ENCODE results near the gene TLE4.

The TLE4 gene

DNA sequence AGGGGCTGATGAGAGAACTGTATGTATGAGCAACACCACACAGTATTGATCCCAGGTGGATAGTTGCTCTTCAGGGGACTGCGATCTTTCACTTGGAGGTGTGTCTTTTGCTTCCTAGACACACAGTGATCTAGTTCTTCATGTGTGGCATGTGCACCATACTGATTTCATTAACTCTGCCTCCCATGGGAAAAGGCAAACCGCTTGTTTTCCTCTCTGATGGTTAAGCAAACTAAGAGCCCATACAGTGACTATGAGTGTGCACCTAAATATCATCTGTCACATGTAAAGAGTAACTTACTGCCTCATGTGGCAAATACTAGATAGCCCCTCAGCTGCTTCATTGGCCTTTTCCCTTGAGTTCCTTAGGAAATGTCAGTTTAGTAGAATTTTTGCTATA lies 147.3 kb downstream of the TLE4 start:
- H3K4me3 ChIP-seq (replicated peaks; ENCODE audit: low read depth, low read length), result no peak overlapping the region
- TF ChIP-seq, protein P1, sequence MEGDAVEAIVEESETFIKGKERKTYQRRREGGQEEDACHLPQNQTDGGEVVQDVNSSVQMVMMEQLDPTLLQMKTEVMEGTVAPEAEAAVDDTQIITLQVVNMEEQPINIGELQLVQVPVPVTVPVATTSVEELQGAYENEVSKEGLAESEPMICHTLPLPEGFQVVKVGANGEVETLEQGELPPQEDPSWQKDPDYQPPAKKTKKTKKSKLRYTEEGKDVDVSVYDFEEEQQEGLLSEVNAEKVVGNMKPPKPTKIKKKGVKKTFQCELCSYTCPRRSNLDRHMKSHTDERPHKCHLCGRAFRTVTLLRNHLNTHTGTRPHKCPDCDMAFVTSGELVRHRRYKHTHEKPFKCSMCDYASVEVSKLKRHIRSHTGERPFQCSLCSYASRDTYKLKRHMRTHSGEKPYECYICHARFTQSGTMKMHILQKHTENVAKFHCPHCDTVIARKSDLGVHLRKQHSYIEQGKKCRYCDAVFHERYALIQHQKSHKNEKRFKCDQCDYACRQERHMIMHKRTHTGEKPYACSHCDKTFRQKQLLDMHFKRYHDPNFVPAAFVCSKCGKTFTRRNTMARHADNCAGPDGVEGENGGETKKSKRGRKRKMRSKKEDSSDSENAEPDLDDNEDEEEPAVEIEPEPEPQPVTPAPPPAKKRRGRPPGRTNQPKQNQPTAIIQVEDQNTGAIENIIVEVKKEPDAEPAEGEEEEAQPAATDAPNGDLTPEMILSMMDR (IDR thresholded peaks at IDR 0.05; ENCODE audit: low read depth, low read length, missing control alignments), result no peak
- DNase-seq (ENCODE audit: extremely low read depth, low read depth), result no peak

DNA sequence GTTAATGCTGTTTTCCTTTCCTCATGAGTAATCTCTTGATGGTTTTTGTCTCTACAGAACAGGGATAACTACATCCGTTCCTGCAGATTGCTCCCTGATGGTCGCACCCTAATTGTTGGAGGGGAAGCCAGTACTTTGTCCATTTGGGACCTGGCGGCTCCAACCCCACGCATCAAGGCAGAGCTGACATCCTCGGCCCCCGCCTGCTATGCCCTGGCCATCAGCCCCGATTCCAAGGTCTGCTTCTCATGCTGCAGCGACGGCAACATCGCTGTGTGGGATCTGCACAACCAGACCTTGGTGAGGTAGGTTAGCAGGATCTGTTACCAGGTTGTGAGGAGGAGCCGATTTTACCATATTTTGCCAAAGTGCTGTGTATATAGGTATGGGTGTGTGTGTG lies 148.2 kb downstream of the TLE4 start:
- TF ChIP-seq, protein P1 (IDR thresholded peaks at IDR 0.05; ENCODE audit: low read depth, low read length, missing control alignments), result no peak
- DNase-seq (ENCODE audit: extremely low read depth, low read depth), result no peak
- no peak overlapping the region for H3K4me3 ChIP-seq (replicated peaks; ENCODE audit: low read depth, low read length)

DNA sequence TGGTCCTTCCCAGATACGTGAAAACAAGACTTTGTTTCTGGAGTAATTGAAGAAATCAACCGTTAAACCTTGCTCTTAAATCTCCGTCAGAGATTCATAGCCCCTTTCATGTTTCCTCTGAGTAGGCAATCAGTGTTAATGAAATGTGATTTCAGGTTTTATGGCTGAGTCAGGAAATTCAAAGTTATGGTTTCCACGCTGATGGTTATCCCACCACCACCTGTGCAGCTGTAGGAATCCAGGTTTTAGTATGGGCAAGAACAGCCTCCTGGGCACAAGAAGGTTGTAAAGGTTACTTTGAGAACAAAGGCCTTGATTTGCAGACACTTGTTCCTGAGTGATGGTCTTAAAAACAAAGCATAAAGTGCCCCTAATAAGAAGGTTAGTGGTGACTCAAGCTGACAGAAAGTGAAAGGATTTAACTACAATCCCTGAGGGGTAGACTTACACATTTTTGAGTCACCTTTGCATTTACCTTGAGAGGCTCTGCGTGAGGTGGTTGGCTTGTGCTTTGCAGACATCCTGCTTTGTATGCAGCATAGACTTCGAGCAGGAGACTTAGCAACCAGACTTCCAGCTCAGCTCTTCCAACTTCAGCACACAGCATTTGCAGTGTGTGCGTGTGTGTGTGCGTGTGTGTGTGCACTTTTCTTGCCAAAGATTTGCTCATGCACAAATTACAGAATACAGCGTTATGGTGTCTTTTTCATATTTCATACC lies 159.6 kb downstream of the TLE4 start:
- TF ChIP-seq, protein P1 (IDR thresholded peaks at IDR 0.05; ENCODE audit: low read depth, low read length, missing control alignments), result no peak
- no peak for DNase-seq (ENCODE audit: extremely low read depth, low read depth)
- no peak overlapping the region for H3K4me3 ChIP-seq (replicated peaks; ENCODE audit: low read depth, low read length)

DNA sequence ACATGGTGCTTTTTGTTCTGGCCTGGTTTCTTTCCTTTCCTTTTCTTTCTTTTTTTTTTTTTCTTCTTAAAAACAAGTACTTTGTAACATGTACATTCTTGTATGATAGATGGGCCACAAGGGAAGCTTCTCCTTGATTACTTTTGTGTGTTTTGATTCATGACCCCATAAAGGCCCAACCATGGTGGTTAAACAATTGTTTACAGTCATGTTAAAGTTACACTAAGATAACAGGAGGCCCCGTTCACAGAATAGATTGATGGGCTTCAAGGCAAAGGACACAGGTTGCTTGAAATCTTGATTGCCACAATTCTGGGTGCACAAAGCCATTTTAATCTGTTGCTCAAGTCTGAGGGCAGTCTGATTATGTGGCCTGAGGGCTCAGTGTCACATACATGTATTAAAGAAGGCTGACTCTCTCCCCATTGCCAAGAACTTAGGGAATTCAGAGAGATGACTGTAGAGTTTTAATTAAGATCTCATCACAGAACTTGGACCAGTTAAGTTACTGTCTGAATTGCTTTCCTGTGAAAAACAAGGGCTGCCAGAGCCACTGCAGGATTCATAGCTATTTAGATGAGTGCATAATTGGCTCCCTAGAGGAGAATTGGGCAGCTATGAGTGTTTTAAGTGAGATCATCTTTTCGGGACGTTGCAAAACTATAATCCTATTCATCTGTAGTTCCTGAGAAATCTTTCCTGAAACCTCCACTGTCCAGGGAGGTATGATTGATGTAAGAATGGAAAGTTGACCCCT lies 163.4 kb downstream of the TLE4 start:
- no peak overlapping the region for H3K4me3 ChIP-seq (replicated peaks; ENCODE audit: low read depth, low read length)
- DNase-seq (ENCODE audit: extremely low read depth, low read depth), result no peak
- TF ChIP-seq, protein P1 (IDR thresholded peaks at IDR 0.05; ENCODE audit: low read depth, low read length, missing control alignments), result no peak

DNA sequence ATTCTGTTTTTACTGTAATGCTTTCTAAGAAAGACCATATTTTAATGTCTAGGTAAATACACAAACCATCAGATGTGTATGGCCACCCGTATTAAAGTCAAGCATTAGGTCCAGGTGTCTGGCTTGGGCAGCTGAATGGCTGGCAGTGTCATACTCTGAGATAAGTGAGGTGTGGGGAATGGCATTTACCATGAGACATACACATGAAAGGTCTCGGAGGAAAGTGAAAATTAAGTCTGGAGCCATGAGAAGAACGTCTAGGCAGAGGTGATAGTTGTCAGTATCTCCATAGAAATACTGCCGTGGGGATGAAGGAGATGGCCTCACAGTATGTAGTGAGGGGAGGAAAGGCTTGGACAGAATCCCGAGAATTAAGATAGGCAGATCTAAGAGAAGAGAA lies 164.3 kb downstream of the TLE4 start:
- H3K4me3 ChIP-seq (replicated peaks; ENCODE audit: low read depth, low read length), result no peak overlapping the region
- DNase-seq (ENCODE audit: extremely low read depth, low read depth), result no peak
- TF ChIP-seq, protein P1 (IDR thresholded peaks at IDR 0.05; ENCODE audit: low read depth, low read length, missing control alignments), result no peak

DNA sequence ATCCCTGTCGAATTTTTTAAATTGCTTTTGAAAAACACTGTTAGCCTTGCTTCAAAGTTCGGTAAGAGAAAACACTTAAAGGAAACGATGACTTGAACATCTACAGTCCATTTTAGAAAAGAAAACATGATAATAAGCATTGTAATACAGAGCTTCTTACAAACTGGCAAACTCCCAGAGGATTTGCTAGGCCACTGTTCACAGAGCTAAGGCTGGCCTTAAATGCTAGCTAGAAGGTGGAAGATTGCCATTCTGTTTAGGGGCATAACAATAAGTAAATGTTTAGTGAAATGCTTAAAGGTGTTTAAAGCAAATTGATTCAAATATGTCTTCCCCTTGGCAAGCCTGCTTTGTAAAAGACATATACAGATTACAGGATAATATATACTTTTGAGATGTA lies 169.6 kb downstream of the TLE4 start:
- DNase-seq (ENCODE audit: extremely low read depth, low read depth), result no peak
- TF ChIP-seq, protein P1 (IDR thresholded peaks at IDR 0.05; ENCODE audit: low read depth, low read length, missing control alignments), result no peak
- no peak overlapping the region for H3K4me3 ChIP-seq (replicated peaks; ENCODE audit: low read depth, low read length)

All from HFF-Myc (cell line).